Mucosa of descending colon (tissue), 3 donors: ENCODE data around the gene ALX4. TPM values are rescaled to one million over a fixed set of nuclear protein-coding genes. Genes with fewer than 3 reads are reported as not detected.

Experiments used
- ATAC-seq: fragments of 200-7000 bp; cut with Tn5 transposase; one replicate; pipeline ENCODE4 v1.9.1; 2020; ENCODE audit warnings: mild to moderate bottlenecking, moderate library complexity
- DNase-seq, 3 donors: peaks; one replicate each; pipeline ENCODE4 v3.0.0-alpha.2; 2020
- H3K36me3 ChIP-seq: fragments of 200-600 bp; one replicate; pipeline ENCODE4 v1.8.0; 2021; ENCODE audit warnings: low read depth, mild to moderate bottlenecking
- H3K4me1 ChIP-seq: fragments of 200-600 bp; one replicate; pipeline ENCODE4 v1.8.0; 2021; ENCODE audit warnings: low read depth, mild to moderate bottlenecking
- H3K4me3 ChIP-seq: fragments of 200-600 bp; one replicate; pipeline ENCODE4 v1.8.0; 2021; ENCODE audit warnings: mild to moderate bottlenecking
- H3K9me3 ChIP-seq: fragments of 200-600 bp; one replicate; pipeline ENCODE4 v1.8.0; 2021; ENCODE audit warnings: mild to moderate bottlenecking
- CTCF ChIP-seq: fragments of 200-600 bp; IDR thresholded peaks from one replicate; pipeline ENCODE4 v1.8.0; 2022; ENCODE audit warnings: antibody characterized with exemption, mild to moderate bottlenecking
- intact Hi-C, 2 donors: fragments of 100-400 bp; cut with DNase I in 1 of 2; cut with micrococcal nuclease in 1 of 2; formaldehyde crosslinking; loops; one replicate each; pipeline versions ENCODE4 v1.11.0 to v1.11.1; 2022; cut with DNase I, micrococcal nuclease
- total RNA-seq, 3 donors: library from RNA; stranded (reverse); fragmentation: NEBNext Ultra II Directional in 2 of 3; extraction: Animal tissue kit (Norgen Biotek cat#: 25700) in 2 of 3; gene quantifications; one replicate each; pipeline versions ENCODE4 v1.2.1 to v1.2.4, GENCODE V29; 2021 to 2023
- donor health status: DM: no; HTN: no; CAD: no; lungs with moderate emphysema.
- donor health status: DM: no; HTN: no; CAD: no.
- donor health status: DM: no; HTN: yes; CAD: no.

The ALX4 gene
- total RNA-seq, 3 donors from 2014 or later: not detected

GRCh38 chr11:44324749-44325525 is 15.0 kb upstream of the ALX4 start:
- intact Hi-C loops: no loop called here
- no peak for ATAC-seq

GRCh38 chr11:44324222-44324621 is 14.3 kb upstream of the ALX4 start:
- Histone ChIP-seq H3K9me3 (no peaks in the 10 kb centered on the region), H3K4me3 (no peak overlapping the region), H3K4me1 (no peaks in the 10 kb centered on the region), H3K36me3 (no peaks in the 10 kb centered on the region)
- intact Hi-C loops: no loop called here
- no peak for DNase-seq
- ATAC-seq: no peak
- no peak for TF ChIP-seq CTCF

More at GRCh38 chr11:44324749-44325525, 15.0 kb upstream of the ALX4 start:
- no peaks in the 10 kb centered on the region for H3K9me3 ChIP-seq
- no peak for DNase-seq
- no peaks in the 10 kb centered on the region for H3K36me3 ChIP-seq
- no peak overlapping the region for H3K4me3 ChIP-seq
- no peaks in the 10 kb centered on the region for H3K4me1 ChIP-seq
- no peak for TF ChIP-seq CTCF

GRCh38 chr11:44322243-44322642 is 12.3 kb upstream of the ALX4 start:
- no peak overlapping the region for H3K4me3 ChIP-seq
- DNase-seq (no peak), ATAC-seq (no peak)
- no peak for TF ChIP-seq CTCF
- intact Hi-C loops: no loop called here
- no peaks in the 10 kb centered on the region for H3K9me3 ChIP-seq
- H3K4me1 ChIP-seq: no peaks in the 10 kb centered on the region
- no peaks in the 10 kb centered on the region for H3K36me3 ChIP-seq

GRCh38 chr11:44321059-44321458 is 11.1 kb upstream of the ALX4 start:
- no peak for ATAC-seq
- Histone ChIP-seq H3K4me1 (peaks cover 11% of the 10 kb centered on the region), H3K4me3 (no peak overlapping the region), H3K36me3 (no peaks in the 10 kb centered on the region), H3K9me3 (no peaks in the 10 kb centered on the region)
- DNase-seq: no peak
- TF ChIP-seq CTCF: no peak
- intact Hi-C loops: no loop called here

- intact Hi-C loops: no loop called here
- Histone ChIP-seq H3K4me1 (peaks cover 13% of the 10 kb centered on the region), H3K9me3 (no peaks in the 10 kb centered on the region), H3K4me3 (no peak overlapping the region), H3K36me3 (no peaks in the 10 kb centered on the region)
- DNase-seq (no peak), ATAC-seq (no peak)
- no peak for TF ChIP-seq CTCF
These were observed 10.5 kb upstream of the ALX4 start for GRCh38 chr11:44320289-44320973.
